OCI-LY3 (cell line): ENCODE results near the gene KRT23.

Experiments
- H2AFZ ChIP-seq: fragments of 200-600, 300-600 bp; shearing (Covaris generic); 2 replicates; pipeline ENCODE4 v1.6.0; 2014; ENCODE audit warnings: antibody characterized with exemption, low read depth, low read length
- H3K27ac ChIP-seq: fragments of 200-600, 300-600 bp; sonication (generic); 2 replicates; pipeline ENCODE4 v1.5.1; 2014; ENCODE audit warnings: mild to moderate bottlenecking, low read length, moderate library complexity, mixed read lengths
- H3K27me3 ChIP-seq: fragments of 200-600, 300-600 bp; sonication (generic); 2 replicates; pipeline ENCODE4 v1.6.1; 2014; ENCODE audit warnings: low read depth, low read length, mixed read lengths
- H3K36me3 ChIP-seq: fragments of 200-600, 300-600 bp; sonication (generic); replicated peaks from 2 replicates; pipeline ENCODE3; 2014; ENCODE audit warnings: low read depth, low read length, mixed read lengths
- H3K4me1 ChIP-seq: fragments of 300-600, 200-600 bp; sonication (generic); 2 replicates; pipeline ENCODE4 v1.6.1; 2014; ENCODE audit warnings: low read length, mixed read lengths
- H3K4me2 ChIP-seq: fragments of 200-600, 300-600 bp; sonication (generic); 2 replicates; pipeline ENCODE4 v1.6.1; 2014; ENCODE audit warnings: low read length, mixed read lengths
- H3K4me3 ChIP-seq: fragments of 300-600, 200-600 bp; sonication (generic); 2 replicates; pipeline ENCODE4 v1.5.1; 2014; ENCODE audit warnings: antibody characterized with exemption, mild to moderate bottlenecking, low read length, moderate library complexity
- H3K79me2 ChIP-seq: fragments of 300-600, 200-600 bp; shearing (Covaris generic); 2 replicates; pipeline ENCODE4 v1.6.1; 2014; ENCODE audit warnings: mild to moderate bottlenecking, low read length, mixed read lengths
- H3K9ac ChIP-seq: fragments of 300-600, 200-600 bp; shearing (Covaris generic); 2 replicates; pipeline ENCODE4 v1.6.0; 2014; ENCODE audit warnings: mild to moderate bottlenecking, low read length, moderate library complexity
- H3K9me3 ChIP-seq: fragments of 200-600, 300-600 bp; shearing (Covaris generic); 2 replicates; pipeline ENCODE4 v1.6.1; 2014; ENCODE audit warnings: low read length, mixed read lengths; ENCODE audit not compliant: insufficient read depth
- H4K20me1 ChIP-seq: fragments of 200-600, 300-600 bp; sonication (generic); 2 replicates; pipeline ENCODE4 v1.6.1; 2016; ENCODE audit warnings: low read length, mixed read lengths; ENCODE audit not compliant: insufficient read depth
- EZH2phosphoT487 ChIP-seq: fragments of 200-600 bp; shearing (Covaris generic); IDR thresholded peaks from 2 replicates; pipeline ENCODE4 v1.6.1; 2018; ENCODE audit warnings: antibody characterized with exemption, mixed run types, low read depth
- TF ChIP-seq, protein P1 (sequence below): fragments of 200-600, 300-600 bp; sonication (generic); IDR thresholded peaks from 2 replicates; pipeline ENCODE4 v1.5.1; 2014; ENCODE audit warnings: antibody characterized with exemption, low read length, low read depth

KRT23 gene

GRCh38 chr17:40915199-40915661 is 22.2 kb downstream of the KRT23 start:
- Histone ChIP-seq H3K9ac (no peak overlapping the region), H3K9me3 (no peaks in the 10 kb centered on the region), H3K27me3 (0 out of 2 replicates have a peak, but pooled peaks cover 3% of the 10 kb centered on the region), H3K4me1 (peaks cover 29% of the 10 kb centered on the region), H3K79me2 (no peaks in the 10 kb centered on the region), H3K4me2 (peak overlapping the region; percentile 59), H3K4me3 (peak overlapping the region; percentile 33), H3K36me3 (no peaks in the 10 kb centered on the region), H3K27ac (peak overlapping the region; percentile 61), H2AFZ (no peak overlapping the region), H4K20me1 (no peaks in the 10 kb centered on the region)
- TF ChIP-seq EZH2phosphoT487, result no peak
- TF ChIP-seq, protein P1, sequence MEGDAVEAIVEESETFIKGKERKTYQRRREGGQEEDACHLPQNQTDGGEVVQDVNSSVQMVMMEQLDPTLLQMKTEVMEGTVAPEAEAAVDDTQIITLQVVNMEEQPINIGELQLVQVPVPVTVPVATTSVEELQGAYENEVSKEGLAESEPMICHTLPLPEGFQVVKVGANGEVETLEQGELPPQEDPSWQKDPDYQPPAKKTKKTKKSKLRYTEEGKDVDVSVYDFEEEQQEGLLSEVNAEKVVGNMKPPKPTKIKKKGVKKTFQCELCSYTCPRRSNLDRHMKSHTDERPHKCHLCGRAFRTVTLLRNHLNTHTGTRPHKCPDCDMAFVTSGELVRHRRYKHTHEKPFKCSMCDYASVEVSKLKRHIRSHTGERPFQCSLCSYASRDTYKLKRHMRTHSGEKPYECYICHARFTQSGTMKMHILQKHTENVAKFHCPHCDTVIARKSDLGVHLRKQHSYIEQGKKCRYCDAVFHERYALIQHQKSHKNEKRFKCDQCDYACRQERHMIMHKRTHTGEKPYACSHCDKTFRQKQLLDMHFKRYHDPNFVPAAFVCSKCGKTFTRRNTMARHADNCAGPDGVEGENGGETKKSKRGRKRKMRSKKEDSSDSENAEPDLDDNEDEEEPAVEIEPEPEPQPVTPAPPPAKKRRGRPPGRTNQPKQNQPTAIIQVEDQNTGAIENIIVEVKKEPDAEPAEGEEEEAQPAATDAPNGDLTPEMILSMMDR, result no peak

DNA sequence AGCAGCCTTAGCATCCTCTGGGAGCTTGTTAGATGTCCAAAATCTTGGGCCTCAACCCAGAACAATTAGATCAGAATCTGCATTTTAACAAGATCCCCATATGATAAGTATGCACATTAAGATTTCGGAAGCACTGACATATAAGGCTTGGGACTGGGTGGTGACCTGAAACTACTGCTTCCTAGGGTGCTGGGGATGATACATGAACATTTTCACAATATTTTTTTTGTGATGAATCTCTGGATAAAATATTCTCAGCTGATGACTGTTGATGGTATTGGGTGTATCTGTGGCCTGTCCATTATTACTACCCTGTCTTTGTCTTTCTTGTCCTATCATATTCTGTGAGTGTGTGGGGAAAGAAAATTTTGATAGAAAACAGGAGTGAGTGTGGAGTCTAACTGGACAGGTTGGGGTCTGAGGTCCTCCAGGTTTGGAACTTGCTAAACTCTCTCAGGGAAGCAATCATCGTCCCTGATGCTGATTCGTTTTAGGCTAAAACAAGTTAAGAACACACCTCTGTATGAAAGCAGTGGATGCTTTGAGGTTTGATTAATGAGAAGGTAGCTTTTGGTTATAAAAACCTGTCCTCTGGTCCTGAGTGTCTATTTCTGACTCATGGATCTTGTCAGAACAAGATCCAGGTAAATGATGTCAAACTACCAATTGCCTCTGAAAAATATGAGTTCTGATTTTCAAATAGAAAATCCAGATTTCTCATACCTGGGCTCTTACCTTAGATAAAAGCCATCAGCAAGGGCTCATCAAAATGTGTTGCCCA is 23.2 kb downstream of the KRT23 start:
- H3K4me3 ChIP-seq, result no peak overlapping the region
- H3K9me3 ChIP-seq, result no peaks in the 10 kb centered on the region
- H3K4me2 ChIP-seq, result peak overlapping the region; percentile 59; the same call in 1 of the 2 replicates
- H3K79me2 ChIP-seq, result no peaks in the 10 kb centered on the region
- H4K20me1 ChIP-seq, result no peaks in the 10 kb centered on the region
- H3K36me3 ChIP-seq, result no peaks in the 10 kb centered on the region
- H3K27me3 ChIP-seq, result 0 out of 2 replicates have a peak, but pooled peaks cover 3% of the 10 kb centered on the region
- H3K27ac ChIP-seq, result no peak overlapping the region
- TF ChIP-seq, protein P1, result no peak
- no peak for TF ChIP-seq EZH2phosphoT487
- peaks cover 29% of the 10 kb centered on the region for H3K4me1 ChIP-seq
- no peak overlapping the region for H2AFZ ChIP-seq
- H3K9ac ChIP-seq, result no peak overlapping the region

- H4K20me1 ChIP-seq, result no peaks in the 10 kb centered on the region
- no peak for TF ChIP-seq EZH2phosphoT487
- TF ChIP-seq, protein P1, result no peak
- H3K4me2 ChIP-seq, result no peak overlapping the region
- H2AFZ ChIP-seq, result no peak overlapping the region
- no peak overlapping the region for H3K4me3 ChIP-seq
- no peaks in the 10 kb centered on the region for H3K36me3 ChIP-seq
- no peaks in the 10 kb centered on the region for H3K79me2 ChIP-seq
- peaks cover 14% of the 10 kb centered on the region for H3K27me3 ChIP-seq
- H3K9ac ChIP-seq, result no peak overlapping the region
- peaks cover 29% of the 10 kb centered on the region for H3K4me1 ChIP-seq
- no peaks in the 10 kb centered on the region for H3K9me3 ChIP-seq
- H3K27ac ChIP-seq, result no peak overlapping the region
These were observed 24.8 kb downstream of the KRT23 start for GRCh38 chr17:40912486-40913210.

- Histone ChIP-seq H3K4me3 (no peak overlapping the region), H3K27ac (no peak overlapping the region), H3K36me3 (no peaks in the 10 kb centered on the region)
These were observed 27.0 kb downstream of the KRT23 start for GRCh38 chr17:40910441-40910841.

More at GRCh38 chr17:40910441-40910841, 27.0 kb downstream of the KRT23 start:
- Histone ChIP-seq H3K9ac (no peak overlapping the region), H3K9me3 (no peaks in the 10 kb centered on the region), H2AFZ (no peak overlapping the region), H3K79me2 (no peaks in the 10 kb centered on the region), H3K4me2 (no peak overlapping the region), H3K4me1 (peaks cover 18% of the 10 kb centered on the region), H4K20me1 (no peaks in the 10 kb centered on the region), H3K27me3 (peaks cover 21% of the 10 kb centered on the region)
- no peak for TF ChIP-seq EZH2phosphoT487
- TF ChIP-seq, protein P1, result no peak
